ENCODE results near the gene PITPNC1.
A peak's percentile ranks its signal among the peaks of the same experiment; 100 is the strongest.

The PITPNC1 gene

DNA sequence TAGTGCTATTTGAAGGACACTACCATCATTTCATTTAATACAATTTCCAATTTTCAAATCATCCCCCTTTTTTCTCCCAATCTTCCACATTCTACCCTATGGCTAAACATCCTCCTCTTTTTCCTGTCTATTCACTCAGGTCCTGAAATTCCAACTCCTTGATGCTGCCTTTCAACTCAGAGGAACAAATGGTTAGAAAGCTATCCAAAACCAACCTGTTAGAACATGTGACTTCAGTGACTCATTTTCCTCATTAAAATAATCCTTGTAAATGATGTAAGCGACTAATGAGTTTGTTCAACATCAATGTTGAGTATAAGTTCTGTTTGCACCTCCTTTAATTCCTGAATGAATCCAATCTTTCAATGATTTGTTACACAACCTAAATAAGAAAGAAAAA is 16.2 kb upstream of the PITPNC1 start:
- H3K27ac Mint-ChIP-seq, result peak overlapping the region; percentile 47
- DNase-seq (no peak), ATAC-seq (no peak)
- peak overlapping the region; percentile 9 for H3K4me3 Mint-ChIP-seq
- H3K27me3 Mint-ChIP-seq, result no peaks in the 10 kb centered on the region
- H3K9me3 Mint-ChIP-seq, result no peaks in the 10 kb centered on the region
- peaks cover 81% of the 10 kb centered on the region for H3K4me1 Mint-ChIP-seq
- peaks cover 65% of the 10 kb centered on the region for H3K36me3 Mint-ChIP-seq (ENCODE audit: low read depth)

DNA sequence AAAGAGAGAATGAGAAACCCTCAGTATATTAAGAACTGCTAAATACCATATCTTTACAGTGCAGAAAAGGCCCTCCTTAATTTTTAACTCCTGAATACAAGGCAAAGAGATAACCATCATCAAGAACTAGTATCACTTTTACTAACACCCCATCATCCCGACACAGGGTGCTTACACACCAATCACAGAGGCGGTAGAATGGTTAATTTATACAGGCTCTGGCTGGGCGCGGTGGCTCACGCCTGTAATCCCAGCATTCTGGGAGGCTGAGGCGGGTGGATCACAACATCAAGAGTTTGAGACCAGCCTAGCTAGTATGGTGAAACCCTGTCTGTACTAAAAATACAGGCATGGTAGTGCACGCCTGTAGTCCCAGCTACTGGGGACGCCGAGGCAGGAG is 14.9 kb upstream of the PITPNC1 start:
- Mint-ChIP-seq H3K27me3 (peaks cover 2% of the 10 kb centered on the region), H3K9me3 (no peaks in the 10 kb centered on the region), H3K36me3 (ENCODE audit: low read depth) (peaks cover 59% of the 10 kb centered on the region), H3K27ac (peak overlapping the region; percentile 71), H3K4me3 (peak overlapping the region; percentile 48), H3K4me1 (peaks cover 88% of the 10 kb centered on the region)
- no peak for DNase-seq
- ATAC-seq, result no peak

DNA sequence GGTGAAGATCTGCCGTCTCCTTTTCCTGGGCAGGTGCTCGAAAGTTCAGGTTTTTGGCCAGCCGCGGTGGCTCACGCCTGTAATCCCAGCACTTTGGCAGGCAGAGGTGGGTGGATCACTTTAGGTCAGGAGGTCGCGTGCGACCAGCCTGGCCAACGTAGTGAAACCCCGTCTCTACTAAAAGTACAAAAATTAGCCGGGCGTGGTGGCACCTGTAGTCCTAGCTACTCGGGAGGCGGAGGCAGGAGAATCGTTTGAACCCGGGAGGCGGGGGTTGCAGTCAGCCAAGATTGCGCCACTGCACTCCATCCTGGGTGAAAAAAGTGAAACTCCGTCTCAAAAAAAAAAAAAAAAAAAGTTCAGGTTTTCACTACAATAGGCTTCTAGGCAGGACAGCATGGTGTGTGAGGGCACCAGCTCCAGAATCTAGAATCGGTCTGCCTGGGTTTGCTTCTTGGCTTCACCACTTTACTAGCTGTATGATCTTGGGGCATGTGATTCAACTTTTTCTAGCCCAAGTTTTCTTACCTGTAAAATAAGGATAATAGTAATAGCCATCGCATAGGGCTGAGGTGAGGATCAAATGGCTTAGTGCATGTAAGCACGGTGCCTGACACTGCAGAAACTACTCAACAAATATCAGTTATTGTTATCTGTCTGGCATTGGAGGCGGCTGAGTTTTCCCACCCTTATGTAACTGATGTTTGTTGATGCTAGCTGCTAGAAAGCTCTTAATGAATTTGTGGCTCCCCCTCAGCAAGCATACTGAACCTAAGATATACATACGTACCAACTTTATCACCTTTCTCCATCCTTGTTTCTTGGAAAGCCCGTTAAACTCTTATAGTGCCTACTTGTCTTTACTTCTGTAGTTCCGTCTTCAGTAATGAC is 12.0 kb upstream of the PITPNC1 start:
- peaks cover 46% of the 10 kb centered on the region for H3K36me3 Mint-ChIP-seq (ENCODE audit: low read depth)
- H3K27ac Mint-ChIP-seq, result peak overlapping the region; percentile 99
- H3K9me3 Mint-ChIP-seq, result no peaks in the 10 kb centered on the region
- no peak for ATAC-seq
- H3K4me3 Mint-ChIP-seq, result peak overlapping the region; percentile 98
- peaks cover 62% of the 10 kb centered on the region for H3K4me1 Mint-ChIP-seq
- peaks cover 2% of the 10 kb centered on the region for H3K27me3 Mint-ChIP-seq
- DNase-seq, result no peak

DNA sequence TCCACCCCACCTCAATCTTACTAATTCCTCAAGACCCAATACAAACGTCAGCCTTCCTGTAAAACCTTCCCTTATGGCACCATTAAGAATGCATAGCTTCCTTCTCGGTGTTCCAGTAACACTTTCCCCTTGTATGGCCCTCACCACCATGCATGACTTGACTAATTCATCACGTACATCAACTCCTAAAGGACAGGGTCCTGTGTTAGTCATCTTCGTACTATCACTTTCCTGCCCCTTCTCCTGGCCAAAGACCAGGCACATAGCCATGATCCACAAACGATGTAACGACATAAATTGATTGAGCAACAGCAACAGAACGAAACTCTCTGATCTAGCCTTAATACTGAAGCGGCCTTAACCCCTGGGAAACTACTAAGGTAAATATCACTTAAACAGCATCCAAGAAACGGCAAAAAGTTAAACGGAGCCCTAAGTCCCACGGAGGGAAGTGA is 11.3 kb upstream of the PITPNC1 start:
- H3K27me3 Mint-ChIP-seq, result peaks cover 2% of the 10 kb centered on the region
- no peak for DNase-seq
- peak overlapping the region; percentile 99 for H3K27ac Mint-ChIP-seq
- ATAC-seq, result peak; percentile 75
- no peaks in the 10 kb centered on the region for H3K9me3 Mint-ChIP-seq
- peaks cover 40% of the 10 kb centered on the region for H3K36me3 Mint-ChIP-seq (ENCODE audit: low read depth)
- H3K4me1 Mint-ChIP-seq, result peaks cover 55% of the 10 kb centered on the region
- peak overlapping the region; percentile 98 for H3K4me3 Mint-ChIP-seq

DNA sequence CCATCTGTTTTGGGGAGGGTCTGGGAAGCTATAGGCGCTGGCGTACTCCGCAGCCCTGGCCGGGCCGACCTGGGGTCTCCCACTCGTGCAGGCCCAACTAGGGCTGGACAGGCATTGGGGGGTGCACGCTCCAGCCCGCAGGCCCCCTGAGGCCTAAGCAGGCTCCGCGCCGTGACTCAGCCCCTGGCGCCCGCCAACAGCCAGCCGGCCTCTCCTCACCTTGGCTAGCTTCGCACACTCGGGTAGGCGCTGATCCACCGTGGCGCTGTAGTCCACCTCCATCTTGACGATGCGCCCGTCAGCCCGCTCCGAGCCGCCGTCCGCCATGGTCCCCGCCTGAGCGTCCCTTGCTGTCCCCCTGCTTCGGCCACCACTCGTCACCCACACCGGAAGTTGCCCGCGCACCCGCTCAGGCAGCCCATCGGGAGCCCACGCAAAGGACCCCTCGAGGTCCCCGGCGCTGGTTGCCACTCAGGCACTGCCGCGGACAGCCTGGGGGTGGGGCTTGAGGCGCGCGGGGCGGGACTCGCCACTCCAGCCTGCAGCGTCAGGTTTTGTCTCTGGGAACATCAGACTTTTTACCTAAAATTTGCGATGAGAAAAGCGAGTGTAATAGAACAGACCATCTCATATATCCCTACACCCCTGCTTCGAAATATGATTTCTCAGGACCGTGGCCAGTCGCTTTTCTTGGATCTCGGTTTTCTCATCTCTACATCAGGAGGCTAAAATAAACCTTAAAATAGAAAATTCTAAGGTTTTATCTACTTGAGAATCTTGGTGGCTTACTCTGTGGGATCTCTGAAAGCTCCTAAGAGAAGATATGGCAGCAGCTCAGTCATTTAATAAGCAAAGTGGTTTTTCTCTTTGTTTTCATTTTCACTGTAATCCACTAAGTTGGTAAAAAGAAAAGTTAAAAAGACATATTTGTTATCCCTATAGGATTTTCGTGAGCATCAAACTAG is 10.6 kb upstream of the PITPNC1 start, which contains the start of gene PSMD12:
Gene PSMD12, minus strand, starts transcription at position 385 of the 965 bp plus-strand sequence. Its CDS starts 58 bp downstream, at position 327.
- peak; percentile 98 for DNase-seq
- Mint-ChIP-seq H3K27me3 (peaks cover 2% of the 10 kb centered on the region), H3K4me1 (peaks cover 48% of the 10 kb centered on the region), H3K9me3 (no peaks in the 10 kb centered on the region), H3K36me3 (ENCODE audit: low read depth) (peaks cover 35% of the 10 kb centered on the region), H3K4me3 (peak within 1 kb of the TSS; percentile 98), H3K27ac (peak within 1 kb of the TSS; percentile 99)
- ATAC-seq, result peak; percentile 86

DNA sequence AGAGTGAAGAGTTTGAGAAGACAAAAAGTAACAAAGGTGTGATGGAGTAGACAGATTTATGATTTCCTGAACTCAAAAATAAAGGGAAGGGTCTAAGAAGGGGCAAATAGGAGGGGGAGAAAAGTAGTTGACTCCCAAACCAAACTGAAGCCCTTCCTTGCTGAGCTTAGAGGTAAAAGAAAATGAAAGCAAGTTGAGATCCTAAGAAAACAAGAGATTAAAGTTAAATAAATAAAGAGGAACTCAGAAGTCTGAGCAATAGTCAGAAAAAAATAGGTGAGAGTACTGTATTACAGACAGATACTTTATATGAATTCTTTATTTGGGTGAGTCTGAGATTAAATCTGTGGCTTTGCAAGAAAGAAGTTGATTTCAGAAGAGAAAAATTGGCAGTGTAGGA is 7.4 kb upstream of the PITPNC1 start:
- Mint-ChIP-seq H3K27me3 (peaks cover 2% of the 10 kb centered on the region), H3K4me1 (peaks cover 26% of the 10 kb centered on the region), H3K4me3 (no peak overlapping the region), H3K27ac (no peak overlapping the region), H3K36me3 (ENCODE audit: low read depth) (peaks cover 12% of the 10 kb centered on the region), H3K9me3 (no peaks in the 10 kb centered on the region)
- DNase-seq (no peak), ATAC-seq (no peak)

DNA sequence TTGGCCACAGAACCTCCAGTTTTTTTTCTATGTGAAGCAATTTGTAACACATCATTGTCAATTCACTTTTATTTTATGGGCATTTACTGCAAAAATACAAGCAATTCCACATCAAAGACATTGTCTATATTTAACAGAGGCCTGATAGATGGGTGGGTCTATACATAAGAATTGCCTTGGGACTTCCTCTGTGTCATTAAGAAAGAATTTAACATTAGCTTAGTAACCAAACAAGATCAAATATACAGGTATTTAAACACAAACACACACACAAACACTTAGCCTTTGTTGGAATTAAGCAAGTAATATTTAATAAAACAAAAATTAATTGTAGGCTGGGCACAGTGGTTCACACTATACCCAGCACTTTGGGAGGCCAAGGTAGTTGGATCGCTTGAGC is 4.3 kb upstream of the PITPNC1 start:
- Mint-ChIP-seq H3K4me3 (no peak overlapping the region), H3K4me1 (peaks cover 21% of the 10 kb centered on the region), H3K9me3 (no peaks in the 10 kb centered on the region), H3K27ac (no peak overlapping the region), H3K27me3 (no peaks in the 10 kb centered on the region), H3K36me3 (ENCODE audit: low read depth) (no peaks in the 10 kb centered on the region)
- no peak for ATAC-seq
- DNase-seq, result no peak

DNA sequence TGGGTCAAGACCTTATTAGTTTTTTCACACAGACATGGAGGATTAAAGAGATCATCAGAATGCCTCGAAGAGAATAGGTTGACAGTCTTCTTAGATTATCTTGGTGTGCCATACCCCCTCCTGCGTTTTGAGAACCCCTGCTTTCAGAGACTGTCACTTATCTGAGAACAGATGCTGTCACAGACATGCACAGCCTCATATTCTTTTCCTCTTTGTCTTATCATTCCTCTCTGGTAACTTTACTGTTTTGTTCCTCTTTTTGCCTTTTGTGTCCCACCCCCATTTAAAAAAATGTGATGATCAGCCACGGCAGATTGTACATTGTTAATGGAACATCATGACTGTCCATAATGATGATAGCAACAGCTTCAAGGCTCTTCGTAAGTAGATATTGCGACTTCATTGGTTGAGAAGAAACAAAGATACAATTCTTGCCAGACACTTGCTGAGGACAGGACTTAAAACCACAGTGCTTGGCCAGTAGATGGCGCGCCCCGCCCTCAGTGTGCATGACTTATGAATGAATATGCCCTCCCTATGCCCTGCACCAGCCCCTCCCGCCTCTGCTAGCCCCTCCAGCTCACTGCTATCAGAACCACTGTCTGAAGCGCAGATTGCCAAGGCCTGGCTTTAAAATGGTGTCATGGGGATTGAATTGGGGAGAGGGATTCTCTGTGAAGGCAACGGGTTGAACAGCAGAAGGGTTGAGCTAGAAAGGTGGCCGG is 2.6 kb upstream of the PITPNC1 start:
- peaks cover 27% of the 10 kb centered on the region for H3K4me1 Mint-ChIP-seq
- H3K9me3 Mint-ChIP-seq, result no peaks in the 10 kb centered on the region
- peak overlapping the region; percentile 42 for H3K4me3 Mint-ChIP-seq
- DNase-seq, result peak; percentile 89
- ATAC-seq, result peak; percentile 59
- H3K36me3 Mint-ChIP-seq (ENCODE audit: low read depth), result peaks cover 7% of the 10 kb centered on the region
- H3K27me3 Mint-ChIP-seq, result no peaks in the 10 kb centered on the region
- H3K27ac Mint-ChIP-seq, result peak overlapping the region; percentile 39

DNA sequence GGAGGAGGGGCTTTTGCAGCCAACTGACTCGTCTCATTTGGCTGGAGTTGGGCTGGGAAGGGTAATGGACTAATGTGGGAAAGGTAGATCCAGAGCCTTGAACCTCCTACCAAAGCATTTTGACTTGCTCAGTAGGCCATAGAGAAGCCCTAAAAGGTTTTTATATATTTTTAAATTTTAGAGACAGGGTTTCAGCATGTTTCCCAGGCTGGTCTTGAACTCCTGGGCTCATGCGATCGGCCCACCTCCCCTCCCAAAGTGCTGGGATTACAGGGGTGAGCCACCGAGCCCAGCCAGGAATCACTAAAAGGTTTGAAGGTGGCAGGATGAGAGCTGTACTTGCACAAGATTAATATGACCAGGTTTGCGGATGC is 2.0 kb upstream of the PITPNC1 start:
- peaks cover 12% of the 10 kb centered on the region for H3K36me3 Mint-ChIP-seq (ENCODE audit: low read depth)

DNA sequence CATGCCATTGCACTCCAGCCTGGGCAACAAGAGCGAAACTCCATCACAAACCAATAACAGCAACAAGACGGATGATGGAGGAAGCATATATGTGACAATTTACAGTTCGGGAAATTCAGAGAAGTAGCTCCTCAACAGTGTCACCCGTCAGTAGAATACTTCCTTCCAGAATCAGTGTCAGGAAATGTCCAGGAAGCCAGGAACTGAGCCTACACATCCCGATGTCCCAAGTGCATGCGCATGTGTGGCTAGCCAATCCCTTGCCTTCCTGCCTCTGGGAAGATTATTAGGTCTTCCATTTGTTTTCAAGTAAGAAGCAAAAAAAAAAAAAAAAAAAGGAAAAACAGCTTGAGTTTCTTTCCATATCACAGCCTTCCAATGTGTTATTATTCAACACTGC is 1.4 kb upstream of the PITPNC1 start:
- Mint-ChIP-seq H3K4me1 (peaks cover 38% of the 10 kb centered on the region), H3K4me3 (no peak overlapping the region), H3K27me3 (no peaks in the 10 kb centered on the region), H3K36me3 (ENCODE audit: low read depth) (peaks cover 12% of the 10 kb centered on the region), H3K9me3 (no peaks in the 10 kb centered on the region), H3K27ac (no peak overlapping the region)
- DNase-seq (no peak), ATAC-seq (no peak)

More for the DNA sequence above, 2.0 kb upstream of the PITPNC1 start:
- Mint-ChIP-seq H3K27ac (no peak overlapping the region), H3K9me3 (no peaks in the 10 kb centered on the region), H3K4me3 (no peak overlapping the region), H3K27me3 (no peaks in the 10 kb centered on the region), H3K4me1 (peaks cover 33% of the 10 kb centered on the region)
- ATAC-seq, result no peak
- DNase-seq, result no peak

DNA sequence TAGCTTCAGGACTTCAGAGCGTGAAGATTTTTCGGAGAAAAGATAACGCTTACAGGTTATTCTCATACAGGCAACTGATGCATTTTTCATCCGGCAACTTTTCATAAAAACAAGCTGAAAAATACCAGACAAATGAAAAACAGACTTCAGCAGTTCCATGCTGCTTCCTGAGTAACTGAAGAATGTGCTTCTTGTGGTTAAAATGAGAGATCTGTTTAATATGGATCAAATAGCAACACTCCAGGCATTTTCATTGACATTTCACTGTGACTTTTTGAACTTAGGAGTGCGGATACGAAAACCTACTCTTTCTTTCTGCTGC is 705 bp upstream of the PITPNC1 start:
- Mint-ChIP-seq H3K9me3 (no peaks in the 10 kb centered on the region), H3K36me3 (ENCODE audit: low read depth) (peaks cover 12% of the 10 kb centered on the region), H3K4me3 (peak overlapping the region; percentile 78), H3K27me3 (no peaks in the 10 kb centered on the region), H3K4me1 (peaks cover 39% of the 10 kb centered on the region), H3K27ac (peak overlapping the region; percentile 53)
- no peak for DNase-seq
- no peak for ATAC-seq

DNA sequence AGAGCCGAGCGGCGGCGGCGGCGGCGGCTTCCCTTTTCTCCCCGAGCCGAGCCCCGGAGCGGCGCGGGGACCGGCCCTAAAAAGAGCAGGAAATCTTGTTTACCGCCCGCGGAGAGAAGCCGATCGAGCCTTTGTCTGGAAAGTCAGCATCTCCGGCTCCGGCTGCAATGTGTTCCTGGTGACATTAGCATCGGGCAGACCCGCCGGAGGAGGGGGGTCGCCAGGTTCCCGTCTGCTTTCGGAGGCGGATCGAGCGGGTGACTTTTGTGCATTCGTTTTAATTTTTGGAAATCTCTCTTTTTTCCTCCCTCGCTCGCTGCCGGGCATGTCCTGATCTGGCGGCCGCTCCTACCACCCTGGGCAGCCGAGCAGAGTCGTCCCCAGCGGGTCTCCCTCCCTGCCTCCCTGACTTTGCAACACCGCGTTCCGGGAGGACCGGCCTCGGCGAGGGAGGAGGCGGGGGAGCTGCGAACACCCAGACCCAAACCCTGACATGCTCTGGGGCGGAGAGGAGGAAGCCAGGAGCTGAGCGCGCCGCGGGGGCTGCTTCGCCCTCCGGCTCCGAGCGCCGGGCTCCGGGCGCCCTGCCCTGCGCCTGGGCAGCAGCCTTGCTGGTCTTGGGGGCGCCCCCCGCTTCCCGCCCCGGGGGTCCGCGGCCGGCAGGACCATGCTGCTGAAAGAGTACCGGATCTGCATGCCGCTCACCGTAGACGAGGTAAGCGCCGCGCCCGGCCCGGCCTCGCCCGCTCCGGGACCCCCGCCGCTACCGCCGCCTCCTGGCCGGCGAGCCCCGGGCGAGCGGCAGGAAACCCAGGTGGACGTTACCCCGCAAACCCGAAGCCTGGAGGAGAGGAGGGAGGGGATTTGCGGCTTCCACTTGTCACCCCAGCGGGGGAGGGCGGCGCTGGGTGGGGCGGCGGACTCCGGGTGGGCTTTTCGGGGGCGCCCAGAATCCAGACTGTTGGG is 690 bp downstream of the PITPNC1 start:
- peak; percentile 9 for ATAC-seq
- peak overlapping the region; percentile 97 for H3K27ac Mint-ChIP-seq
- peaks cover 12% of the 10 kb centered on the region for H3K36me3 Mint-ChIP-seq (ENCODE audit: low read depth)
- peak overlapping the region; percentile 91 for H3K4me3 Mint-ChIP-seq
- H3K9me3 Mint-ChIP-seq, result no peaks in the 10 kb centered on the region
- no peaks in the 10 kb centered on the region for H3K27me3 Mint-ChIP-seq
- peak; percentile 62 for DNase-seq
- peaks cover 52% of the 10 kb centered on the region for H3K4me1 Mint-ChIP-seq

Data from activated naive CD8-positive, alpha-beta T cell treated with anti-CD3 and anti-CD28 coated beads, Interleukin-2, amount 50 U/mL, for 24 hours (primary cell).